ENCODE data around the gene LRCH3. TPM values are rescaled to one million over a fixed set of nuclear protein-coding genes. Genes with fewer than 3 reads are reported as not detected.

LRCH3 gene
- total RNA-seq, 1 donor from 2014 or later, result 43.5 TPM

- peak; percentile 67 for ATAC-seq
- H3K4me1 ChIP-seq, result peaks cover 21% of the 10 kb centered on the region
- DNase-seq, result no peak
- TF ChIP-seq CTCF (IDR thresholded peaks at IDR 0.05), result peak; percentile 38
- no peaks in the 10 kb centered on the region for H3K36me3 ChIP-seq
- no peak overlapping the region for H3K4me3 ChIP-seq
- intact Hi-C loops (cut with DNase I), result no loop called here
- no peaks in the 10 kb centered on the region for H3K9me3 ChIP-seq
- H3K27ac ChIP-seq, result no peak overlapping the region
- no peaks in the 10 kb centered on the region for H3K27me3 ChIP-seq
These were observed 11.1 kb downstream of the LRCH3 start for GRCh38 chr3:197801891-197802778.

GRCh38 chr3:197802779-197803459 is 11.9 kb downstream of the LRCH3 start:
- intact Hi-C loops (cut with DNase I), result no loop called here
- Histone ChIP-seq H3K27ac (no peak overlapping the region), H3K9me3 (no peaks in the 10 kb centered on the region), H3K4me3 (no peak overlapping the region), H3K36me3 (no peaks in the 10 kb centered on the region), H3K4me1 (peaks cover 21% of the 10 kb centered on the region), H3K27me3 (no peaks in the 10 kb centered on the region)
- DNase-seq (no peak), ATAC-seq (no peak)
- no peak for TF ChIP-seq CTCF (IDR thresholded peaks at IDR 0.05)

- Histone ChIP-seq H3K4me1 (peaks cover 15% of the 10 kb centered on the region), H3K27ac (no peak overlapping the region), H3K27me3 (no peaks in the 10 kb centered on the region), H3K36me3 (no peaks in the 10 kb centered on the region), H3K9me3 (no peaks in the 10 kb centered on the region), H3K4me3 (no peak overlapping the region)
- intact Hi-C loops (cut with DNase I), result no loop called here
- no peak for ATAC-seq
- no peak for TF ChIP-seq CTCF (IDR thresholded peaks at IDR 0.05)
- no peak for DNase-seq
These were observed 13.5 kb downstream of the LRCH3 start for GRCh38 chr3:197804511-197804910.

- no peak for TF ChIP-seq CTCF (IDR thresholded peaks at IDR 0.05)
- Histone ChIP-seq H3K4me1 (peaks cover 7% of the 10 kb centered on the region), H3K27ac (no peak overlapping the region), H3K36me3 (no peaks in the 10 kb centered on the region), H3K4me3 (no peak overlapping the region), H3K27me3 (no peaks in the 10 kb centered on the region), H3K9me3 (no peaks in the 10 kb centered on the region)
- ATAC-seq (no peak), DNase-seq (no peak)
- intact Hi-C loops (cut with DNase I), result no loop called here
These were observed 17.0 kb downstream of the LRCH3 start for GRCh38 chr3:197807969-197808587.

GRCh38 chr3:197809356-197810020 is 18.4 kb downstream of the LRCH3 start:
- H3K27me3 ChIP-seq, result no peaks in the 10 kb centered on the region
- H3K4me3 ChIP-seq, result no peak overlapping the region
- intact Hi-C loops (cut with DNase I), result no loop called here
- H3K27ac ChIP-seq, result peak overlapping the region; percentile 6
- TF ChIP-seq CTCF (IDR thresholded peaks at IDR 0.05), result no peak
- peaks cover 7% of the 10 kb centered on the region for H3K4me1 ChIP-seq
- ATAC-seq, result no peak
- no peak for DNase-seq
- no peaks in the 10 kb centered on the region for H3K9me3 ChIP-seq
- no peaks in the 10 kb centered on the region for H3K36me3 ChIP-seq
